RKO (cell line): ENCODE data around the gene NT5C2.
"Not testable (repeated sequence)": the region's sequence is repeated elsewhere in the genome, so short reads cannot be mapped to it uniquely, and the experiment has no call there.

ENCODE experiments used
- DNase-seq: peaks from one replicate; pipeline ENCODE4 v3.0.0-alpha.2; 2016; ENCODE audit warnings: low spot score

NT5C2 gene

DNA sequence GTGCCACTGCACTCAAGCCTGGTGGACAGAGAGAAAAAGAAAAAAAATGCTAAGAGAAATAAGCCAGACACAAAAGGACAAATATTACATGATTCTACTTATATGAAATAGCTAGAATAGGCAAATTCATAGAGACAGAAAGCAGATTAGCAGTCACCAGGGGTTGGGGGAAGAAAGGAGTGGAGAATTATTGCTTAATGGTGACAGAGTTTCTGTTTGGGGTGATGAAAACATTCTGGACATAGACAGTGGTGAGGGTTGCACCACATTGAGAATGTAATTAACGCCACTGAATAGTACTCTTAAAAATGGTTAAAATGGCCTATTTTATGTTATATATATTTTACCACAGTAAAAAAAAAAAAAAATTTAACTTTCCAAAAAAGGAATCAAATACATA, 6.4 kb upstream of the NT5C2 start:
- no peak for DNase-seq

- no peak for DNase-seq
These were observed 5.6 kb upstream of the NT5C2 start for GRCh38 chr10:103198648-103199047.

GRCh38 chr10:103197903-103198302, 4.8 kb upstream of the NT5C2 start:
- DNase-seq, result no peak

- DNase-seq, result peak; percentile 85
These were observed 4.1 kb upstream of the NT5C2 start for GRCh38 chr10:103197174-103197573.

GRCh38 chr10:103196516-103196915, 3.4 kb upstream of the NT5C2 start:
- DNase-seq, result no peak

GRCh38 chr10:103193820-103194529, 903 bp upstream of the NT5C2 start:
- DNase-seq, result no peak

DNA sequence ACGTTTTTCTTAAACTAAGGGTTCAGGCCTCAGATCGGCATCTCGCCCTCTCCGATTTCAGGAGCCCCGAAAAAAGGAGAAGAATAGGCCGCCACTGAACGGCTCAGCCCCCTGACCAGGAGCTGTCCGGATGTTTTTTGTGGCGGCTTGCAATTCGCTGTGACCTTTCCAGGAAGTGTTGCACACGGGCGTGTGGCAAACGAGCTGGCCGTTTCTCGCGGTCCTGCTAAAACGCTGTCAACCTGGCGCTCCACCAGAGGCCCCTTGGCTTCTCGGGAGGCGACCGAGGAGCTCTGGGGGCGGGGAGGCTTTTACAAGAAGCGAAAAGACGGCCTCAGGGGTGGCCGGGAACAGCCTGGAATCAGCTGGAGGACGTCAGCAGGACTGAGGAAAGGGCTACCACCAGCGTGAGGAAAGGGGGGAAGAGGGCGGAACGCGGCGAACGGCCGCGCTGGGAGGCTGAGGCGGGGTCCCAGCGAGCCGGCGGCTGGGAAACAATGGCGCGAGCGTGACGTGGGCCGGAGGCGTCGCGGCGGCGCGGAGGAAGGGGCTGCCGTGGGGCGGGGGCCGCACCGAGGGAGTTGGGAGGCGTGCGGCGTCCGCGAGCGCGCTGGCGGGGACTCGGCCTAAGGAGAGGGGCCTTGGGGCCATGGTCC, 493 bp downstream of the NT5C2 start:
- DNase-seq, result peak; percentile 79

GRCh38 chr10:103192089-103192450, 1.0 kb downstream of the NT5C2 start:
- peak; percentile 66 for DNase-seq

- DNase-seq, result not testable (repeated sequence)
These were observed 1.9 kb downstream of the NT5C2 start for GRCh38 chr10:103191198-103191597.

GRCh38 chr10:103188853-103189252, 4.2 kb downstream of the NT5C2 start:
- DNase-seq, result no peak

GRCh38 chr10:103186128-103186527, 6.9 kb downstream of the NT5C2 start:
- no peak for DNase-seq

GRCh38 chr10:103184615-103185014, 8.5 kb downstream of the NT5C2 start:
- DNase-seq, result no peak

DNA sequence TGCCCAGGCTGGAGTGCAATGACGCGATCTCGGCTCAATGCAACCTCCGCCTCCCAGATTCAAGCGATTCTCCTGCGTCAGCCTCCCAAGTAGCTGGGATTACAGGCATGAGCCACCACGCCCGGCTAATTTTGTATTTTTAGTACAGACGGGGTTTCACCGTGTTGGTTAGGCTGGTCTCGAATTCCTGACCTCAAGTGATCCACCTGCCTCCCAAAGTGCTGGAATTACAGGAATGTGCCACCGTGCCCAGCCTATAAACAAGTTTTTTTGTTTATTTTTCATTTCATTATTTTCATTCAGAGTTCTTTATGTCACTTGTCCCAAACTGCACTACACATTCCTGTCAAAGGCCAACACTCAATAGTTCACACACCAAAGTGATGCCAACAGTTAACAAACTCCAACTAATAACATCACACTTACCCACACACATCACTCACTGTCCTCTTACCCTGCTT, 9.1 kb downstream of the NT5C2 start:
- not testable (repeated sequence) for DNase-seq

DNA sequence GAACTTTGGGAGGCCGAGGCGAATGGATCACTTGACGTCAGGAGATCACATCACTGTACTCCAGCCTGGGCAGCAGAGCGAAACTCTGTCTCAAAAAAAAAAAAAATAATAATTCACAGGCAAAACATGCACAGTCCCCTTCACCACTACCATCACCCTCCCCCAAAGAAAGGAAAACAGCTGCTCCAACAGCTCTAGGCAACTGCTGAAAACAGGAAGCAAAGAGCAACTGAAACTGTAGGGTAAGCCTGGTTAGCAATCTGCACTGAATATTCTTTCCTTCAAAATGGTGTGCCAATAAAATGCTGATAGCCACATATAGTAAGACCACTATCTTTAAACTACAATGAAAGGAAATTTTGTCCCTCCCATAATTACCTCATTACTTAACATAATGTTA, 11.8 kb downstream of the NT5C2 start:
- DNase-seq, result no peak

- no peak for DNase-seq
These were observed 12.6 kb downstream of the NT5C2 start for GRCh38 chr10:103180491-103180890.

- DNase-seq, result no peak
These were observed 15.9 kb downstream of the NT5C2 start for GRCh38 chr10:103177123-103177522.

DNA sequence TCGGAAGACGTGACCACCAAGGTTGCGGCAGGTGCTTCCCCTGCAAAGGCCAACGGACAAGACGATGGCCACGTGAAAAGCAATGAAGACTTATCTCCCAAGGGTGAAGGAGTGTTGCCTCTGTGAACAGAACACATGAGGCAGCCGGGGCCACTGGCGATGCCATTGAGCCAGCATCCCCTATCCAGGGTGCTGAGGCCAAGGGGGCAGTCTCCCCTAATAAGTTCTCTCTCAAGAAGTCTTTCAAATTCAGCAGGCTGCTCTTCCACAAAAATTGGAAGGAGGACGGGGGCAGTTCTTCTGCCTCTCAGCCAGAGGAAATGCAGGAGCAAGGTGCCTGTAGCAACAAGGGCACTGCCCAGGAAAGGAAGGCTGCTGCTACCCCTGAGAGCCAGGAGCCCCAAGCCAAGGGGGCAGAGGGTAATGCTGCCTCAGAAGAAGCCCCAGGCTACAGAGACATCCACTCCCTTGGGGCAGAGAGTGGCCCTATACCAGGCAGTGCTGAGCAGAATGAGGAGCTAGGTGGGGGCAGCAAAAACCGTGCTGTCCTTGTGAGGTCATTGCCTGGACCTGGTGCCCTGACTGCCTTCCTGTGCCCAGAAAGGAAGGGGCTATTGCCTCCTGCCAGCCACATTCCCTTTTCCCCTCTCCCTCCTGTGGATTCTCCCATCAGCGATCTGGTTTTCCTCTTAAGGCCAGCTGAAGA, 17.3 kb downstream of the NT5C2 start:
- DNase-seq, result no peak

DNA sequence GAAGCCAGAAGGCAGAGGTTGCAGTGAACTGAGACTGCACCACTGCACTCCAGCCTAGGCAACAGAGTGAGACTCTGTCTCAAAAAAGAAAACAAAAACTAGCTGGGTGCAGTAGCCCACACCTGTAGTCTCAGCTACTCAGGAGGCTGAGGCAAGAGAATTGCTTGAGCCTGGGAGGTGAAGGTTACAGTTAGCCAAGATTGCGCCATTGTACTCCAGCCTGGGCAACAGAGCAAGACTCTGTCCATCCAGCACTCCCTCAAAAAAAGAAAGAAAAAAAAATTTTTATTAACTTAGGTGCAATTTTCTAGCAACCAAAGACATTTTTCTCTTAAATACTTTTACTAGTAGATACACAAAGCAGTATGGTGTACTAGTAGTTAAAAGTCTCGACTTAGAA, 18.7 kb downstream of the NT5C2 start:
- DNase-seq, result not testable (repeated sequence)

DNA sequence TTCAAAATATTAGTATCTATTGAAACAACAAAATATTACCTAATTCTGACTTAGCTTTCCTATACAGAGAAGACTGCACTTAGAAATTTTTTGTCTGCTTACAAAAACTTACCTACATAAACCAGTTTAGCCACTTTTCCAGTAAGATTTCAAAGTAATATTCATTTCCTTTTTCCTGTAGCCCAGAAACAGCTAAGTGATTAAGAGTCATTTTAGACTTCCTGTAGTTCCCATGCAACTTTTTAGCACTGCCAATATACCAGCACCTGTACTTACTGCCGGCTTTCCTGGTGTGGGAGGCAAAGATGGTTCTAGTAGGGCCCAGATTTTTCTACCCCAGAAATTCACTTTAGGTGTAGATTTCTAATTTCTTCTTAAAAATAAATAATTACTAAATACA, 21.8 kb downstream of the NT5C2 start:
- no peak for DNase-seq

- DNase-seq, result no peak
These were observed 24.6 kb downstream of the NT5C2 start for GRCh38 chr10:103168438-103168837.

GRCh38 chr10:103167554-103167953, 25.5 kb downstream of the NT5C2 start:
- not testable (repeated sequence) for DNase-seq

DNA sequence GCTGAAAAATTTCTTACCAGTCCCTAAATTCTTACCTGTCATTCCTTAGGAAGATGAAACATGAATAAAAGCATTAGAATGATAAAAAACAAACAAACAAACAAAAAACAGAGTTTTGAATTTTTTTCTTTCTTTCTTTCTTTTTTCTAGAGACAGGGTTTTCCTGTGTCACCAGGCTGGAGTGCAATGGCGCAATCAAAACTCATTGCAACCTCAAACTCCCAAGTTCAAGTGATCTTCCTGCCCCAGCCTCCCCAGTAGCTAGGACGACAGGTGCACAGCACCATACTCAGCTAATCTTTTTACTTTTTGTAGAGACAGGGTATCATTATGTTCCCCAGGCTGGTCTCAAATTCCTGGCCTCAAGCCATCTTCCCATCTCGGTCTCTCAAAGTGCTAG, 26.5 kb downstream of the NT5C2 start:
- no peak for DNase-seq

GRCh38 chr10:103163766-103164403, 29.2 kb downstream of the NT5C2 start:
- DNase-seq, result not testable (repeated sequence)
